H1 (cell line): ENCODE measurements around the gene DTX2. TPM values are rescaled to one million over a fixed set of nuclear protein-coding genes. Genes with fewer than 3 reads are reported as not detected.

ENCODE experiments used
- CTCF ChIA-PET: fragments of 300-600 bp; sonication (Branson Sonifier 250); formaldehyde crosslinking; loops from one replicate; lab custom pipeline; 2021; ENCODE audit not compliant: partially characterized antibody; lab: Charles Lee
- POLR2A ChIA-PET: fragments of 300-600 bp; sonication (Branson Sonifier 250); formaldehyde crosslinking; loops from one replicate; lab custom pipeline; 2021; ENCODE audit warnings: inconsistent platforms; ENCODE audit not compliant: partially characterized antibody; lab: Charles Lee
- DNase-seq, 2 experiments: peaks; one replicate each; pipeline versions ENCODE4 v3.0.0 to v3.0.0-alpha.2; 2010 to 2022; ENCODE audit warnings: low spot score in 2 of 2, low read depth in 1 of 2, mixed read lengths in 1 of 2
- FAIRE-seq: peaks from 2 replicates; lab custom pipeline; 2011; peaks lifted over from hg19 to GRCh38; lab: Jason Lieb, UNC
- H2AFZ ChIP-seq: 2 replicates; pipeline ENCODE4 v1.8.1; 2012; ENCODE audit warnings: low read length, inconsistent platforms
- H2AK5ac ChIP-seq: 2 replicates; pipeline ENCODE4 v1.6.1; 2013; ENCODE audit warnings: low read depth, low read length
- H2BK120ac ChIP-seq: replicated peaks from 2 replicates; pipeline ENCODE3; 2013; ENCODE audit warnings: low read depth, low read length, inconsistent platforms
- H2BK12ac ChIP-seq: 2 replicates; pipeline ENCODE4 v1.6.1; 2013; ENCODE audit warnings: low read depth, low read length
- H2BK15ac ChIP-seq: 2 replicates; pipeline ENCODE4 v1.6.1; 2013; ENCODE audit warnings: low read length
- H2BK20ac ChIP-seq: 2 replicates; pipeline ENCODE4 v1.6.1; 2013; ENCODE audit warnings: low read length
- H2BK5ac ChIP-seq: 2 replicates; pipeline ENCODE4 v1.6.1; 2013; ENCODE audit warnings: low read depth, low read length
- H3K14ac ChIP-seq: 2 replicates; pipeline ENCODE4 v1.6.1; 2013; ENCODE audit warnings: inconsistent platforms; ENCODE audit not compliant: insufficient read length
- H3K18ac ChIP-seq: 2 replicates; pipeline ENCODE4 v1.6.1; 2013; ENCODE audit warnings: low read length; ENCODE audit errors: extremely low read depth
- H3K23ac ChIP-seq: 2 replicates; pipeline ENCODE4 v1.6.1; 2013; ENCODE audit warnings: inconsistent platforms; ENCODE audit not compliant: insufficient read length
- H3K23me2 ChIP-seq: 2 replicates; pipeline ENCODE4 v1.6.1; 2013; ENCODE audit warnings: low read depth, low read length
- H3K27ac ChIP-seq: 2 replicates; pipeline ENCODE4 v1.6.1; 2011; ENCODE audit warnings: low read depth, low read length, inconsistent platforms
- H3K27me3 ChIP-seq, 4 experiments: replicated peaks in 1 of 4; 1 replicate in 1 of 4; 2 replicates in 3 of 4; pipeline versions ENCODE4 v1.6.1 to v1.8.1; 2011 to 2013; ENCODE audit warnings: low read length in 3 of 4, mild to moderate bottlenecking in 3 of 4, inconsistent platforms in 2 of 4, mixed read lengths in 2 of 4, moderate library complexity in 1 of 4; ENCODE audit not compliant: control insufficient read depth in 3 of 4, insufficient read depth in 3 of 4; ENCODE audit errors: extremely low read depth in 1 of 4
- H3K36me3 ChIP-seq, 4 experiments: 2 replicates each; pipeline versions ENCODE4 v1.6.1 to v1.8.1; 2011 to 2013; ENCODE audit warnings: mild to moderate bottlenecking in 4 of 4, low read length in 3 of 4, moderate library complexity in 2 of 4, control low read depth in 1 of 4, inconsistent platforms in 1 of 4; ENCODE audit not compliant: insufficient read depth in 4 of 4, control insufficient read depth in 2 of 4
- H3K4ac ChIP-seq: replicated peaks from 2 replicates; pipeline ENCODE3; 2013; ENCODE audit warnings: low read length, low read depth, mixed read lengths, inconsistent platforms; ENCODE audit not compliant: insufficient read length
- H3K4me1 ChIP-seq, 4 experiments: replicated peaks in 1 of 4; 1 replicate in 1 of 4; 2 replicates in 3 of 4; pipeline versions ENCODE4 v1.6.1 to v1.8.1; 2011 to 2013; ENCODE audit warnings: low read length in 3 of 4, inconsistent platforms in 2 of 4, mixed read lengths in 1 of 4; ENCODE audit not compliant: insufficient read depth in 4 of 4, control insufficient read depth in 3 of 4
- H3K4me2 ChIP-seq, 2 experiments: 2 replicates each; pipeline versions ENCODE4 v1.6.1 to v1.8.1; 2011 to 2013; ENCODE audit warnings: low read depth in 2 of 2, low read length in 2 of 2, control low read depth in 1 of 2, inconsistent platforms in 1 of 2, mild to moderate bottlenecking in 1 of 2; ENCODE audit not compliant: insufficient read depth in 1 of 2
- H3K4me3 ChIP-seq, 4 experiments: fragments of 200-600, 300-600 bp in 1 of 4; sonication (generic), shearing (Covaris generic), sonication (Bioruptor Twin) in 1 of 4; 2 replicates each; pipeline versions ENCODE4 v1.5.1 to v1.8.1; 2011 to 2016; ENCODE audit warnings: low read length in 4 of 4, low read depth in 3 of 4, control low read depth in 2 of 4, inconsistent platforms in 2 of 4, mild to moderate bottlenecking in 2 of 4, mixed read lengths in 1 of 4, moderate library complexity in 1 of 4; ENCODE audit not compliant: insufficient read depth in 2 of 4; ENCODE audit errors: extremely low read depth in 1 of 4
- H3K56ac ChIP-seq: replicated peaks from 2 replicates; pipeline ENCODE3; 2013; ENCODE audit warnings: low read depth, mild to moderate bottlenecking, mixed read lengths, low read length, inconsistent platforms; ENCODE audit not compliant: insufficient read length
- H3K79me1 ChIP-seq: 2 replicates; pipeline ENCODE4 v1.6.1; 2013; ENCODE audit warnings: low read depth, low read length, control low read depth
- H3K79me2 ChIP-seq, 2 experiments: 2 replicates each; pipeline versions ENCODE4 v1.6.1 to v1.8.1; 2012 to 2013; ENCODE audit warnings: low read length in 2 of 2, mild to moderate bottlenecking in 2 of 2, inconsistent platforms in 1 of 2; ENCODE audit not compliant: insufficient read depth in 2 of 2, control insufficient read depth in 1 of 2
- H3K9ac ChIP-seq, 4 experiments: replicated peaks in 1 of 4; 1 replicate in 1 of 4; 2 replicates in 3 of 4; pipeline versions ENCODE4 v1.6.1 to v1.8.1; 2011 to 2013; ENCODE audit warnings: low read depth in 3 of 4, low read length in 3 of 4, control low read depth in 2 of 4, mild to moderate bottlenecking in 2 of 4, moderate library complexity in 2 of 4, inconsistent platforms in 1 of 4; ENCODE audit errors: extremely low read depth in 1 of 4
- H3K9me3 ChIP-seq, 2 experiments: 2 replicates each; pipeline versions ENCODE4 v1.6.1 to v1.8.1; 2012 to 2013; ENCODE audit warnings: mild to moderate bottlenecking in 2 of 2, moderate library complexity in 2 of 2, control low read depth in 1 of 2, inconsistent platforms in 1 of 2, low read depth in 1 of 2, low read length in 1 of 2, mixed read lengths in 1 of 2; ENCODE audit not compliant: insufficient read depth in 2 of 2
- H4K20me1 ChIP-seq, 2 experiments: replicated peaks in 1 of 2; 2 replicates each; pipeline versions ENCODE3 to v1.8.1; 2011 to 2013; ENCODE audit warnings: inconsistent platforms in 2 of 2, low read length in 2 of 2, mild to moderate bottlenecking in 1 of 2; ENCODE audit not compliant: insufficient read depth in 2 of 2, control insufficient read depth in 1 of 2
- H4K5ac ChIP-seq: 2 replicates; pipeline ENCODE4 v1.6.1; 2013; ENCODE audit warnings: low read length, low read depth, mixed read lengths, inconsistent platforms; ENCODE audit not compliant: insufficient read length
- H4K8ac ChIP-seq: 2 replicates; pipeline ENCODE4 v1.8.0; 2013; ENCODE audit warnings: mild to moderate bottlenecking, moderate library complexity, low read length, inconsistent platforms; ENCODE audit not compliant: insufficient read depth; ENCODE audit errors: extremely low read depth
- H4K91ac ChIP-seq: replicated peaks from 2 replicates; pipeline ENCODE3; 2013; ENCODE audit warnings: low read length, mixed read lengths, inconsistent platforms; ENCODE audit not compliant: insufficient read length
- CBX8 ChIP-seq: fragments of 300-800, 300-1000 bp; sonication (generic); IDR thresholded peaks from 2 replicates; pipeline ENCODE4 v1.7.1; 2016; ENCODE audit warnings: low read depth, low read length, borderline replicate concordance
- EZH2 ChIP-seq: fragments of 200-600 bp; sonication (generic); IDR thresholded peaks from 2 replicates; pipeline ENCODE4 v1.7.1; 2012; ENCODE audit warnings: low read depth, mild to moderate bottlenecking, moderate library complexity, low read length, inconsistent platforms; ENCODE audit not compliant: severe bottlenecking
- FOSL1 ChIP-seq: IDR thresholded peaks from 2 replicates; pipeline ENCODE4 v1.6.1; 2011; ENCODE audit warnings: mild to moderate bottlenecking, low read depth, low read length, moderate library complexity; ENCODE audit not compliant: insufficient read depth
- GABPA ChIP-seq: IDR thresholded peaks from 2 replicates; pipeline ENCODE4 v1.6.1; 2011; ENCODE audit warnings: mild to moderate bottlenecking, low read length, moderate library complexity, borderline replicate concordance; ENCODE audit not compliant: insufficient read depth
- SIN3A ChIP-seq, 2 experiments: IDR thresholded peaks in 1 of 2; conservative IDR thresholded peaks in 1 of 2; 2 replicates each; pipeline ENCODE4 v1.6.1; 2011 to 2012; ENCODE audit warnings: low read length in 2 of 2, improper control_type of control experiment in 1 of 2, low read depth in 1 of 2, mild to moderate bottlenecking in 1 of 2
- SIRT6 ChIP-seq: IDR thresholded peaks from one replicate; pipeline ENCODE4 v1.7.1; 2012; ENCODE audit warnings: low read length, inconsistent platforms
- SRF ChIP-seq: IDR thresholded peaks from 2 replicates; pipeline ENCODE4 v1.6.1; 2011; ENCODE audit warnings: mild to moderate bottlenecking, low read depth, low read length, moderate library complexity
- TAF1 ChIP-seq: IDR thresholded peaks from 2 replicates; pipeline ENCODE4 v1.6.1; 2011; ENCODE audit warnings: mild to moderate bottlenecking, low read depth, low read length
- TBP ChIP-seq: IDR thresholded peaks from 2 replicates; pipeline ENCODE4 v1.6.1; 2011; ENCODE audit warnings: low read depth, low read length, improper control_type of control experiment
- WGBS, 2 experiments: shearing (Covaris generic) in 1 of 2; methylation state at CpG; one replicate each; pipeline versions ENCODE4 v1.1.6 to v1.1.7; 2013 to 2015; ENCODE audit warnings: low lambda C conversion rate in 2 of 2, mixed read lengths in 2 of 2, inconsistent platforms in 1 of 2, low coverage in 1 of 2, missing lambda C conversion rate in 1 of 2; ENCODE audit not compliant: insufficient replicate concordance in 2 of 2, insufficient coverage in 1 of 2, insufficient read length in 1 of 2; ENCODE audit errors: extremely low coverage in 1 of 2, missing lambda C conversion rate in 1 of 2; 5-methylcytosine and 5-hydroxymethylcytosine counted together
- polyA plus RNA-seq, 7 experiments: library from polyadenylated mRNA; depleted of rRNA in 3 of 7; stranded (reverse) in 5 of 7; unstranded in 2 of 7; fragments of >200 nt in 5 of 7; fragments of 200-250 nt in 2 of 7; gene quantifications; 1 replicate in 5 of 7; 2 replicates in 1 of 7; 4 replicates in 1 of 7; pipeline versions ENCODE4 v1.2.1 to v1.2.3, GENCODE V29; 2011 to 2013; ENCODE audit warnings: missing spikeins in 2 of 7, mixed read lengths in 2 of 7
- total RNA-seq: library from RNA; stranded (reverse); fragmentation: NEBNext Ultra II Directional; extraction: Animal tissue kit (Norgen Biotek cat#: 25700); gene quantifications from 2 replicates; pipeline ENCODE4 v1.2.1, GENCODE V29; 2021

The DTX2 gene
- total and polyA plus RNA-seq, 2 of the 8 experiments (the other 6 are each of a cell fraction or from before 2014, with no cell fraction given), result 37.4 to 59.1 TPM

DNA sequence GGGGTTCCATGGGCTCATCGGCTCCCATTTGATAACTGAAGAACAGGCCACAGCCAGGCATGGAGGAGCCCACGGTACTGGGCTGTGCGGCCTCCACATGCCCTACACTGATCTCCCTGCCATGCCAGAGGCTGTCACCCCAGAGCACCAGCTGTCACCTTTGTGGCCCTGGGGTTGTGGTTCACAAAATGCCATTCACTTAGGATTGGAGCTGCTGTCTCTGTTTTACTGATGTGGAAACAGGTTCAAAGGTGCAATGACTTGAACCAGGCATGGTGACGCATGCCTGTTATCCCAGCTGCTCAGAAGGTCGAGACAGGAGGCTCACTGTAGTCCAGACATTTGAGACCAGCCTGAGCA is 44.6 kb downstream of the DTX2 start:
- peaks cover 0 to 2% of the 10 kb centered on the region in 2 experiments for H4K20me1 ChIP-seq
- no peak overlapping the region for H3K27ac ChIP-seq
- ChIA-PET CTCF (interaction anchor here (0.7 kb wide), 1 partner anchor 217 kb away, joined by 3 read pairs; no protein-coding TSS in a partner anchor), POLR2A (interaction anchor here (0.6 kb wide), 1 partner anchor 73 kb away, joined by 5 read pairs; no protein-coding TSS in a partner anchor)
- H2BK20ac ChIP-seq, result no peak overlapping the region
- TF ChIP-seq TAF1, result no peak
- no peak for TF ChIP-seq TBP
- TF ChIP-seq SIRT6, result no peak
- TF ChIP-seq CBX8, result no peak
- TF ChIP-seq FOSL1, result no peak
- no peak for TF ChIP-seq EZH2
- TF ChIP-seq GABPA, result no peak
- TF ChIP-seq SRF, result no peak
- no peak for TF ChIP-seq SIN3A (conservative IDR thresholded peaks at IDR 0.05 in 1 of 2, IDR thresholded peaks at IDR 0.05 in 1 of 2; ENCODE audit: low read depth in 1 of 2, low read length in 2 of 2)
- no peak overlapping the region for H3K4me3 ChIP-seq
- H2AFZ ChIP-seq, result no peak overlapping the region
- H3K36me3 ChIP-seq, result peaks cover 0 to 5% (median under 1%) of the 10 kb centered on the region in 4 experiments; a peak in 4 of 8 replicates
- no peak overlapping the region for H3K56ac ChIP-seq
- H2BK120ac ChIP-seq, result no peak overlapping the region
- no peak overlapping the region for H3K14ac ChIP-seq
- no peaks in the 10 kb centered on the region for H3K9me3 ChIP-seq
- peaks cover 0 to 11% (median 8%) of the 10 kb centered on the region in 4 experiments; a peak in 6 of 7 replicates for H3K4me1 ChIP-seq
- H3K79me1 ChIP-seq, result no peaks in the 10 kb centered on the region
- H3K27me3 ChIP-seq, result no peaks in the 10 kb centered on the region
- H4K5ac ChIP-seq, result no peak overlapping the region
- FAIRE-seq (no peak), DNase-seq (no peak)
- no peak overlapping the region for H3K18ac ChIP-seq
- H3K4ac ChIP-seq, result no peak overlapping the region
- no peak overlapping the region for H3K9ac ChIP-seq
- H2BK12ac ChIP-seq, result peak overlapping the region; percentile 17; the same call in 1 of the 2 replicates
- H2AK5ac ChIP-seq, result no peak overlapping the region
- H4K91ac ChIP-seq, result no peak overlapping the region
- H3K23me2 ChIP-seq, result no peaks in the 10 kb centered on the region
- H4K8ac ChIP-seq, result no peak overlapping the region
- no peak overlapping the region for H3K23ac ChIP-seq
- H2BK5ac ChIP-seq, result no peak overlapping the region
- no peaks in the 10 kb centered on the region for H3K79me2 ChIP-seq
- no peak overlapping the region for H3K4me2 ChIP-seq
- no peak overlapping the region for H2BK15ac ChIP-seq
- WGBS, 2 experiments, result 96% methylated on average over 5 of the region's 5 CpGs; no CpG with 5 or more reads in 1 of the 2 experiments
